Left ventricle myocardium inferior (tissue), 1 donor: ENCODE results near the gene RARG. TPM values are rescaled to one million over a fixed set of nuclear protein-coding genes. Genes with fewer than 3 reads are reported as not detected.

Source experiments
- DNase-seq: peaks from one replicate; pipeline ENCODE4 v3.0.0-alpha.2; 2020
- H3K27ac ChIP-seq: fragments of 200-600 bp; replicated peaks from 2 replicates; pipeline ENCODE4 v1.8.0; 2021
- H3K27me3 ChIP-seq: fragments of 200-600 bp; 2 replicates; pipeline ENCODE4 v1.8.0; 2021; ENCODE audit warnings: low read depth
- H3K36me3 ChIP-seq: fragments of 200-600 bp; 2 replicates; pipeline ENCODE4 v1.8.0; 2021
- H3K4me1 ChIP-seq: fragments of 200-600 bp; 2 replicates; pipeline ENCODE4 v1.8.0; 2021
- H3K4me3 ChIP-seq: fragments of 200-600 bp; 2 replicates; pipeline ENCODE4 v1.8.0; 2021; ENCODE audit warnings: mild to moderate bottlenecking, moderate library complexity
- H3K9me3 ChIP-seq: fragments of 200-600 bp; replicated peaks from 2 replicates; pipeline ENCODE4 v1.8.0; 2021
- CTCF ChIP-seq: fragments of 200-600 bp; IDR thresholded peaks from 2 replicates; pipeline ENCODE4 v1.8.0; 2021; ENCODE audit warnings: antibody characterized with exemption, mild to moderate bottlenecking, borderline replicate concordance
- intact Hi-C: fragments of 100-400 bp; cut with micrococcal nuclease; formaldehyde crosslinking; loops from one replicate; pipeline ENCODE4 v1.11.0; 2022
- total RNA-seq: library from RNA; stranded (reverse); fragmentation: NEBNext Ultra II Directional; extraction: Animal tissue kit (Norgen Biotek cat#: 25700); gene quantifications from one replicate; pipeline ENCODE4 v1.2.1, GENCODE V29; 2021
- donor health status: DM: no; HTN: yes; CAD: no; lungs with severe emphysema.

The RARG gene
- total RNA-seq, 1 donor from 2014 or later, result 14.9 TPM

- no peaks in the 10 kb centered on the region for H3K27me3 ChIP-seq
- peak overlapping the region; percentile 100 for H3K27ac ChIP-seq
- peak; percentile 95 for DNase-seq
- intact Hi-C loops, result no loop called here
- no peak for TF ChIP-seq CTCF
- H3K4me1 ChIP-seq, result peaks cover 87% of the 10 kb centered on the region
- peak overlapping the region; percentile 84 for H3K4me3 ChIP-seq
- no peaks in the 10 kb centered on the region for H3K9me3 ChIP-seq
- H3K36me3 ChIP-seq, result no peaks in the 10 kb centered on the region
These were observed 11.3 kb downstream of the RARG start for GRCh38 chr12:53220694-53221202.

- peaks cover 91% of the 10 kb centered on the region for H3K4me1 ChIP-seq
These were observed 11.9 kb downstream of the RARG start for GRCh38 chr12:53219956-53220693.

GRCh38 chr12:53219292-53219955, 12.6 kb downstream of the RARG start:
- Histone ChIP-seq H3K27me3 (no peaks in the 10 kb centered on the region), H3K9me3 (no peaks in the 10 kb centered on the region), H3K4me3 (peak overlapping the region; percentile 84), H3K27ac (peak overlapping the region; percentile 100), H3K4me1 (peaks cover 91% of the 10 kb centered on the region), H3K36me3 (peaks cover 2% of the 10 kb centered on the region)
- intact Hi-C loops, result no loop called here
- no peak for TF ChIP-seq CTCF
- DNase-seq, result peak; percentile 51

More at GRCh38 chr12:53219956-53220693, 11.9 kb downstream of the RARG start:
- TF ChIP-seq CTCF, result no peak
- DNase-seq, result peak; percentile 71
- Histone ChIP-seq H3K27me3 (no peaks in the 10 kb centered on the region), H3K4me3 (peak overlapping the region; percentile 84), H3K9me3 (no peaks in the 10 kb centered on the region), H3K27ac (peak overlapping the region; percentile 100), H3K36me3 (no peaks in the 10 kb centered on the region)
- intact Hi-C loops, result no loop called here

GRCh38 chr12:53218551-53219291, 13.3 kb downstream of the RARG start:
- intact Hi-C loops, result no loop called here

More at GRCh38 chr12:53218551-53219291, 13.3 kb downstream of the RARG start:
- H3K27ac ChIP-seq, result peak overlapping the region; percentile 100
- no peaks in the 10 kb centered on the region for H3K27me3 ChIP-seq
- peaks cover 9% of the 10 kb centered on the region for H3K36me3 ChIP-seq
- H3K4me1 ChIP-seq, result peaks cover 91% of the 10 kb centered on the region
- DNase-seq, result peak; percentile 42
- H3K4me3 ChIP-seq, result peak overlapping the region; percentile 84
- no peaks in the 10 kb centered on the region for H3K9me3 ChIP-seq
- no peak for TF ChIP-seq CTCF
